DMS153 treated with DMSO at 0.1 percent for 48 hours (cell line): Measurements from ENCODE around the gene NF1.
"Not testable (repeated sequence)": the region's sequence is repeated elsewhere in the genome, so short reads cannot be mapped to it uniquely, and the experiment has no call there.

ENCODE experiments used
- DNase-seq: peaks from one replicate; lab custom pipeline; 2025; ENCODE audit not compliant: unreplicated experiment; lab: John Stamatoyannopoulos, UW

The NF1 gene

GRCh38 chr17:31251105-31251969 is 156.6 kb downstream of the NF1 start:
- no peak for DNase-seq

- DNase-seq = no peak
Measured at GRCh38 chr17:31251970-31252328, 157.2 kb downstream of the NF1 start.

DNA sequence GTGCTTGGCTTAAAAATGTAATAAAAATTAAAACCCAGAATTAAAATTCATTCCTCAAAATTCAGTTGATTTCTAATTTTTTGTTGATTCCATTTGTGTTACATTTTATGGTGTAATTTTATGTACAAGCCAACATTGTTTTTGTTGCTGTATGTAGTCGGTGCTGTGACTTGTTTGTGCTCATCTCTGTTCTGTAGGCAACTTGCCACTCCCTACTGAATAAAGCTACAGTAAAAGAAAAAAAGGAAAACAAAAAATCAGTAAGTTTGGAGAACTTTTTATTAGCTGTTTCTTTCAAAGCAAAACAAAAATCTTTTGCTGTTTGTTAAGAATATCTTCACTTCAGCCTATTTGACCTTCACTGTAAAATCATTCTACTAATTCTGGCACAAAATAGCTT is 158.0 kb downstream of the NF1 start:
- DNase-seq = no peak

DNA sequence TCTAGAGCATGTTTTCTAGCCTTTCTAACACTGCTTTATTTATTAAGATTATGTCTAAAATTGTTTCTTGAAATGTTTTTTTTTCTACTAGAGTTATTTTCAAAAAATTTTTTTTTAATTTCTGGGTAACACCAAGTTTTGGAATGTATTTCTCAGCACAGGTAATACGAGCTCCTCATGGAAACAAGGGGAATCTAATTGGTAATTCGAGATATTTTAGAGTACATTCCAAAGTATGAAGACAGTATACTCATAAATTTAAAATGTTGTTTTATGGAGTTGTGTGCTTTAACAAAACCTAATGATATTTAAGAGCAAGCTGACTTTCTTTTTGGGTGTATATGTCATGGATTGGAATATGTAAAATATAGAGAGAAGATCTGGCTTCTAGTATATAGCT is 159.9 kb downstream of the NF1 start:
- DNase-seq = no peak

GRCh38 chr17:31256936-31257335 is 162.2 kb downstream of the NF1 start:
- no peak for DNase-seq

- DNase-seq = no peak
Measured at GRCh38 chr17:31260151-31260550, 165.4 kb downstream of the NF1 start.

DNA sequence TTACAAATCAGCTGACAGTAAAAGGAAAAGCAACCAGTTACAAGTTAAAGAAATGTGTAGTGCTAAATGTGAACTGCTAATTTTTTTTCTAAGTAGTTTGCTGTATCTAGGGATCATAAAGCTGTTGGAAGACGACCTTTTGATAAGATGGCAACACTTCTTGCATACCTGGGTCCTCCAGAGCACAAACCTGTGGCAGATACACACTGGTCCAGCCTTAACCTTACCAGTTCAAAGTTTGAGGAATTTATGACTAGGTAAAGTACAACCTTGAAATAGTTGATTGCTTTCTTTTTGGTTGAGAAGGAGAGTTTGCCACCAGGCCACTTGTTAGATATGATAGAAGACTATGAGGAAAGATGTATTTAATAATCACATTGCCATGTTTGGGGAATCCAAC is 166.8 kb downstream of the NF1 start:
- no peak for DNase-seq

- DNase-seq = not testable (repeated sequence)
Measured at GRCh38 chr17:31262923-31263322, 168.1 kb downstream of the NF1 start.

DNA sequence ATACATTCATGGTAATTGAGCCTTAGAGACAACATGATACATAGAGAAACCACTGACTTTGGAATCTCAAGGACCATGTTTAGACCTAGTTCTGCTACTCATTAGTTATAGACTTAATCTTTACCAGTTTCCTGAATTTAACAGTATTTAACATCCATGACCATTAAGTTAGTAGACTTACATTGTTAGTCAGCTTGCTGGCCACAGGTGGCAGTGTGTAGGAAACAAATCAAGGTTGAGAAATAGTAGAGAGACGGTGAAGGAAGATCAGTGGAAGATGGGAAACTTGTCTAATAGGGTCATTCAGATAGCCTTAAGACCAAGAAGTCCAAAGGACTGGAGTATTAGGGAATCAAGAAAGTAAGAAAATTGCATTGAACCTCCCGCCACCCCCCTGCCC is 171.3 kb downstream of the NF1 start:
- DNase-seq = no peak

DNA sequence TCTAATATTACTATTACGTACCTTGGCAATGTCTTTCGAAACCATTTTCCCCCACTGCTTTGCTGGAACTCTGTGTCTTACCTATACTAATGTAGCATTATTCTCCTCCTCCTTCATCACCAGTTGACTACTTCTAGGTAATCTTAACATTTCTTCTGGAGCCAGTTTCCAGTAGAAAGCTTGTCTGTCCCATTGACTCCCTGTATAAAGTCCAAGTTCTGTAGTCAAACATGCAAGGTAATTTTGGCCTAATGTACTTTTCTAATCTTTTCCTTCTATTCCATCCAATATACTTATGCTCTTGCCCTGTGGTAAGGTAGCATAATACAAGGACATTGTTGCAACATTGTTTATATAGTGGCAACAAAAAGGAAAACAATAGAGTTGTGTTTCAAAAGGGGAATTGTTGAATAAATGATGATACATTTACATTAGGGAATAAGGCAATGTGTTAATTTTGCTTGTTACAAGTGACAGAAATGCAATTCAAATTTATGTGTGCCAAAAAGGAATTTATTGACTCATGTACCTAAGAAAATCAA is 174.3 kb downstream of the NF1 start:
- DNase-seq = no peak

- DNase-seq = no peak
Measured at GRCh38 chr17:31269578-31269983, 174.8 kb downstream of the NF1 start.

DNA sequence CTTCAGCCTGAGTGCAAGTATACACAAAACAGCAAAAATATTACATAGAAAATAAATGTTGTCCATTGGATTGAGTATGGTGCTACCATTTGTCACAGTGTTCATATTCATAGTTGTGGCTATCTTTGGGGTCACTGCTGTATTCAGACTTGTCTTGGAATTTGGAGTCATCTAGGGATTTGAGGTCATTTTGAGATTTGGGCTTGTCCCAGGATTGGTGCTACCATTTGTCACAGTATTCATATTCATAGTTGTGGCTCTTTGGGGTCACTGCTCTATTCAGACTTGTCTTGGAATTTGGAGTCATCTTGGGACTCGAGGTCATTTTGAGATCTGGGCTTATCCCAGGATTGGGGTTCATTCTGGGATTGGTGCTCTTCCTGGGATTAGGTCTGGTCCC is 177.5 kb downstream of the NF1 start:
- no peak for DNase-seq

- DNase-seq = no peak
Measured at GRCh38 chr17:31272803-31273202, 178.0 kb downstream of the NF1 start.

- no peak for DNase-seq
Measured at GRCh38 chr17:31273516-31273915, 178.7 kb downstream of the NF1 start.

GRCh38 chr17:31274252-31274651 is 179.5 kb downstream of the NF1 start:
- peak; percentile 32 for DNase-seq

DNA sequence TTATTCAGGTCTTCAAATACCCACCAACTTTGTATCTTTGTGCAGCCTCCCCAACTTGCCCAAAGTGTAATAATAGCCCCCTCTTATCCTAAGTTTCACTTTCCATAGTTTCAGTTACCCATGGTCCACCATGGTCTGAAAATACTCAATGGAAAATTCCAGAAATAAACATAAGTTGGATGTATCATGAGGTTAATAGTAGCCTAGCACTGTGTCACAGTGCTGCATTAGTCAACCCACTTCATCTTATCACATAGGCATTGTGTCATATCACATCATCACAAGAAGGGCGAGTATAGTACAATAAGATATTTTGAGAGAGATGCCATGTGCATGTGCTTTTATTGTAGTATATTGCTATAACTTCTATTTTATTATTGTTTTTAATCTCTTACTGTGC is 180.3 kb downstream of the NF1 start:
- DNase-seq = no peak

GRCh38 chr17:31279401-31279800 is 184.6 kb downstream of the NF1 start:
- no peak for DNase-seq

GRCh38 chr17:31281061-31281460 is 186.3 kb downstream of the NF1 start:
- no peak for DNase-seq

DNA sequence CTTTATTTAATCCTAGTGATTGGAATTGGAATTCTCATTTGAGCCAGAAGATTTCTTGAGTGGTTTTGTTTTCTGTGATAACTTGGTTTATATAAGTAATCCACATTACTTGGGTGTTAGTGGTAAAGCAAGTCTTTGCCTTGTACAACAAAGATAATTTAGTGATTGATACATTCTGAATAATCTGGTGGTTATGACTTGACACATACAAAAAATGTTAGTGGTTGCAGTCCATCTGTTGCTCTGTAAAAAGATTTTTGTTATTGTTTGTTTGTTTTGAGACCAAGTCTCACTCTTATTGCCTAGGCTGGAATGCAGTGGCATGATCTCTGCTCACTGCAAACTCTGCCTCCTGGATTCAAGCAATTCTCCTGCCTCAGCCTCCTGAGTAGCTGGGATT is 189.1 kb downstream of the NF1 start:
- DNase-seq = no peak

- no peak for DNase-seq
Measured at GRCh38 chr17:31286587-31286986, 191.8 kb downstream of the NF1 start.

- DNase-seq = not testable (repeated sequence)
Measured at GRCh38 chr17:31287932-31288331, 193.2 kb downstream of the NF1 start.

DNA sequence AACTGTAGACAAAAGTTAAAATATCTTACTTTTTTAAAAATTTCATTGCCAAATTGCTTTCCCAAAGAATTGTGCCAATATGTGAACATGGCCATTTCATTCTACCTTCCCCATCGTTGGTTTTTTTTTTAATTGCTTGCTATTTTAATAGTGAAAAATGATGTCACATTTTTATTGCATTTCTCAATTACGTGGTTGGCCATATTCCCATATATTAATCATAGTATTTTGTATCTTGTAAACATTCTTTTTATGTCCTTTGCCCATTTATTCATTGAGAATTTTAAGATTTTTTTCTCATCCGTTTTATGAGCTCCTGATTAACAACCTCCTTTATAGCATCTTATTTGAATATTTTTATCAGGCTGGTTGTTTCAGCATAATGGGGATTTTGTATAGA is 195.0 kb downstream of the NF1 start:
- no peak for DNase-seq

DNA sequence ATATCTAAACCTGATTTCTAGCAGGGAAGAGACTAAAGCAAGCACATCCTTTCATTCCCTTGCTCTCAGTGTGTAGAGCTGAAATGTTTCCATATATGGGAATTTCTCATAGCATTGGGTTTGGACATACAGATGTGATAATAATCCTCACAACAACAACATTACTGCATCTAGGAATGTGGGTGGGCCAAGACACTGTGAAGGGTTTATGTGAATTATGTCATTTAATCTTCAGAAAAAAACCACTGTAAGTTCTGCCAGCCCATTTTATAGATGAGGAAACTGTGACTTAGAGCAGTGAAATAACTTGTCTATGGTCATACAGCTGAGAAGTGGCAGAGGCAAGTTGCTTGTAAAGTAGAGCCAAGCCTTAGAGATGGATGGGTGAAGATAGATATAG is 197.0 kb downstream of the NF1 start:
- no peak for DNase-seq
